ENCODE data around the gene EIF3D. TPM values are rescaled to one million over a fixed set of nuclear protein-coding genes. Genes with fewer than 3 reads are reported as not detected.

EIF3D gene
- total RNA-seq, 1 experiment from 2014 or later: 306 TPM

GRCh38 chr22:36461665-36462649 lies 67.0 kb downstream of the EIF3D start:
- H3K4me1 Mint-ChIP-seq (ENCODE audit: insufficient read depth, unreplicated experiment): peaks cover 29% of the 10 kb centered on the region

More at GRCh38 chr22:36461665-36462649, 67.0 kb downstream of the EIF3D start:
- intact Hi-C loops (cut with micrococcal nuclease): no loop called here
- no peak overlapping the region for H3K4me3 Mint-ChIP-seq (ENCODE audit: unreplicated experiment)
- no peaks in the 10 kb centered on the region for H3K9me3 Mint-ChIP-seq (ENCODE audit: unreplicated experiment)
- TF ChIP-seq CTCF (IDR thresholded peaks at IDR 0.05; ENCODE audit: unreplicated experiment): no peak
- no peaks in the 10 kb centered on the region for H3K27me3 Mint-ChIP-seq (ENCODE audit: insufficient read depth, unreplicated experiment)
- H3K27ac Mint-ChIP-seq (ENCODE audit: low read depth, unreplicated experiment): peak overlapping the region; percentile 22
- H3K36me3 Mint-ChIP-seq (ENCODE audit: insufficient read depth, unreplicated experiment): peaks cover 19% of the 10 kb centered on the region
- no TSS peak for BruUV-seq (replicated peaks)
- peak; percentile 77 for DNase-seq (ENCODE audit: unreplicated experiment)
- ChIA-PET CTCF (interaction anchor here (0.6 to 1.3 kb wide), 3 partner anchors 163 to 621 kb away, joined by 3 to 5 read pairs (median 4); no protein-coding TSS in a partner anchor), POLR2A (interaction anchor here (1.0 to 10.7 kb wide), 5 partner anchors 75 to 137 kb away, joined by 3 to 100 read pairs (median 3); partner anchors contain the start of gene MYH9)

Other genes starting within 250 kb of the EIF3D start
- gene MYH9, start 141.2 kb downstream of the EIF3D start, total RNA-seq (2022): 643 and 653 TPM in 2 replicates
- gene TXN2, start 47.5 kb downstream of the EIF3D start, total RNA-seq (2022): 61.5 and 83.2 TPM in 2 replicates
- gene FOXRED2, start 22.1 kb downstream of the EIF3D start, total RNA-seq (2022): 10.9 and 11.4 TPM in 2 replicates
- gene CACNG2, start 174.6 kb upstream of the EIF3D start, total RNA-seq (2022): not detected in 2 replicates
- gene IFT27, start 247.0 kb upstream of the EIF3D start, total RNA-seq (2022): 17.6 and 28.7 TPM in 2 replicates

Measured in MCF 10A (cell line).